HG02678 (cell line): ENCODE data around the gene BLVRB.
A peak's percentile ranks its signal among the peaks of the same experiment; 100 is the strongest.
"Not testable (repeated sequence)": the region's sequence is repeated elsewhere in the genome, so short reads cannot be mapped to it uniquely, and the experiment has no call there.

Experiments
- ATAC-seq: cut with Tn5 transposase; IDR thresholded peaks from one replicate; pipeline ENCODE4 v1.9.1; 2021; ENCODE audit warnings: mild to moderate bottlenecking, moderate library complexity; ENCODE audit not compliant: unreplicated experiment

The BLVRB gene

GRCh38 chr19:40410030-40410389, 55.5 kb downstream of the BLVRB start:
- no peak for ATAC-seq

DNA sequence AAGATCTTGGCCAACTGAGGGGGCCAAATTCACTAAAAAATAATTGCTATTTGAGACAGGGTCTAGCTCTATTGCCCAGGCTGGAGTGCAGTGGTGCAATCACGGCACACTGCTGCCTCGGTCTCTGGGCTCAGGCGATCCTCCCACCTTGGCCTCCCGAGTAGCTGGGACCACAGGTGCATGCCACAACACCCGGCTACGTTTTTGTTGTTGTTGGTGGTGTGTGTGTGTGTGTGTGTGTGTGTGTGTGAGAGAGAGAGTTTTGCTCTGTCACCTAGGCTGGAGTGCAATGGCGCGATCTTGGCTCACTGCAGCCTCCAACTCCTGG, 57.0 kb downstream of the BLVRB start:
- not testable (repeated sequence) for ATAC-seq

- no peak for ATAC-seq
These were observed 57.6 kb downstream of the BLVRB start for GRCh38 chr19:40407714-40408597.

- peak; percentile 71 for ATAC-seq
These were observed 62.1 kb downstream of the BLVRB start for GRCh38 chr19:40403262-40403984.

DNA sequence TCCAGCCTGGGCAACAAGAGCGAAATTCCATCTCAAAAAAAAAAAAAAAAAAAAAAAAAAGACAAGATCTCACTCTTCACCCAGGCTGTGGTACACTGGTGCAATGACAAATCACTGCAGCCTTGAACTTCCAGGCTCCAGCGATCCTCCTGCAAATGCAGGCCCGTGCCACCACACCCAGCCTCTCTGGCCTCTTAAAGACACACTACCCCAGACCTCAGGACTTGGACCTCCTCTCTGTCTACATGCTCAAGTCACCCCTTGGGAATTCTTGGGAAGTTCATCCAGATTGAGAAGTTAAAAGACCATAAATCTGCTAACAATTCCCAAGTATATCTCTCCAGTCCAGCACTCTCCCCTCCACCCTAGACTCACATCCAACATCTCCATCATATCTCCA, 65.0 kb downstream of the BLVRB start:
- no peak for ATAC-seq

GRCh38 chr19:40398417-40399131, 67.0 kb downstream of the BLVRB start:
- no peak for ATAC-seq
